ENCODE measurements around the gene PSMD12. TPM values are rescaled to one million over a fixed set of nuclear protein-coding genes. Genes with fewer than 3 reads are reported as not detected.

PSMD12 gene
- total and polyA plus RNA-seq, 2 donors (not counting 3 experiments of a cell fraction or from before 2014, with no cell fraction given), result 14.1 to 73.0 TPM

GRCh38 chr17:67359960-67360791 is 6.2 kb downstream of the PSMD12 start:
- Histone ChIP-seq H3K4me3 (replicated peaks in 1 of 3; ENCODE audit: insufficient read depth in 1 of 3, low read depth in 1 of 3, low read length in 3 of 3) (no peak overlapping the region), H4K20me1 (replicated peaks; ENCODE audit: control insufficient read depth, extremely low read depth, insufficient read depth, low read length) (peaks cover 3% of the 10 kb centered on the region), H3K4me2 (ENCODE audit: insufficient read depth, low read length) (no peak overlapping the region), H3K9me3 (replicated peaks; ENCODE audit: control insufficient read depth, insufficient read depth, low read length) (no peaks in the 10 kb centered on the region), H3K27ac (ENCODE audit: insufficient read depth, low read depth, low read length) (no peak overlapping the region), H3K9ac (replicated peaks; ENCODE audit: extremely low read depth, insufficient read depth, low read length) (no peak overlapping the region), H3K36me3 (ENCODE audit: control insufficient read depth in 2 of 2, extremely low read depth in 1 of 2, insufficient read depth in 2 of 2, low read length in 2 of 2) (peaks cover 3 to 5% of the 10 kb centered on the region in 2 experiments), H3K79me2 (ENCODE audit: control insufficient read depth, insufficient read depth, low read length) (peaks cover 86% of the 10 kb centered on the region), H3K4me1 (ENCODE audit: control insufficient read depth, extremely low read depth, insufficient read depth, low read length) (peaks cover 15% of the 10 kb centered on the region), H2AFZ (ENCODE audit: low read depth, low read length) (no peak overlapping the region), H3K9me1 (replicated peaks; ENCODE audit: control insufficient read depth, extremely low read depth, insufficient read depth, low read length) (no peaks in the 10 kb centered on the region), H3K27me3 (ENCODE audit: control insufficient read depth in 2 of 2, insufficient read depth in 2 of 2, low read length in 2 of 2) (no peaks in the 10 kb centered on the region)
- BruUV-seq (replicated peaks), result no TSS peak
- POLR2A ChIA-PET, result no interaction called here
- intact Hi-C loops (cut with micrococcal nuclease) (no loop called here), dilution Hi-C loops (cut with MboI; ENCODE audit: extremely low pct_ligation_motif_present, low sequenced_read_pairs) (no loop called here)
- DNase-seq (ENCODE audit: low read depth, low spot score) (peak; percentile 29), FAIRE-seq (peak; percentile 48)
- TF ChIP-seq POLR2A (IDR thresholded peaks at IDR 0.05; ENCODE audit: low read depth, low read length) (no peak), CTCF (IDR thresholded peaks at IDR 0.05; ENCODE audit: extremely low read depth in 1 of 2, insufficient read depth in 1 of 2, low read depth in 1 of 2, low read length in 2 of 2) (peak; percentile 15 to 16)
- CTCF ChIA-PET, result interaction anchor here (1.3 to 1.5 kb wide), 5 partner anchors 11 to 139 kb away, joined by 3 to 8 read pairs (median 4); no protein-coding TSS in a partner anchor

GRCh38 chr17:67358612-67359011 is 7.8 kb downstream of the PSMD12 start:
- Histone ChIP-seq H3K4me1 (ENCODE audit: control insufficient read depth, extremely low read depth, insufficient read depth, low read length) (peaks cover 4% of the 10 kb centered on the region), H2AFZ (ENCODE audit: low read depth, low read length) (no peak overlapping the region), H3K9ac (replicated peaks; ENCODE audit: extremely low read depth, insufficient read depth, low read length) (no peak overlapping the region), H3K9me1 (replicated peaks; ENCODE audit: control insufficient read depth, extremely low read depth, insufficient read depth, low read length) (no peaks in the 10 kb centered on the region), H3K9me3 (replicated peaks; ENCODE audit: control insufficient read depth, insufficient read depth, low read length) (no peaks in the 10 kb centered on the region), H3K36me3 (ENCODE audit: control insufficient read depth in 2 of 2, extremely low read depth in 1 of 2, insufficient read depth in 2 of 2, low read length in 2 of 2) (peaks cover 7 to 10% of the 10 kb centered on the region in 2 experiments), H4K20me1 (replicated peaks; ENCODE audit: control insufficient read depth, extremely low read depth, insufficient read depth, low read length) (peaks cover 3% of the 10 kb centered on the region), H3K27ac (ENCODE audit: insufficient read depth, low read depth, low read length) (no peak overlapping the region), H3K4me2 (ENCODE audit: insufficient read depth, low read length) (no peak overlapping the region), H3K79me2 (ENCODE audit: control insufficient read depth, insufficient read depth, low read length) (peaks cover 79% of the 10 kb centered on the region), H3K27me3 (ENCODE audit: control insufficient read depth in 2 of 2, insufficient read depth in 2 of 2, low read length in 2 of 2) (no peaks in the 10 kb centered on the region), H3K4me3 (replicated peaks in 1 of 3; ENCODE audit: insufficient read depth in 1 of 3, low read depth in 1 of 3, low read length in 3 of 3) (no peak overlapping the region)
- FAIRE-seq, result no peak
- TF ChIP-seq GATA2 (IDR thresholded peaks at IDR 0.05; ENCODE audit: insufficient read depth, insufficient read length, low read depth, low read length) (no peak), CTCF (IDR thresholded peaks at IDR 0.05; ENCODE audit: extremely low read depth in 1 of 2, insufficient read depth in 1 of 2, low read depth in 1 of 2, low read length in 2 of 2) (no peak), POLR2A (IDR thresholded peaks at IDR 0.05; ENCODE audit: low read depth, low read length) (no peak), MAX (IDR thresholded peaks at IDR 0.05; ENCODE audit: insufficient read depth, insufficient read length) (no peak), MYC (IDR thresholded peaks at IDR 0.05; ENCODE audit: low read depth, low read length) (no peak), POLR2AphosphoS5 (IDR thresholded peaks at IDR 0.05; ENCODE audit: insufficient read depth, low read depth, low read length) (no peak), EZH2 (IDR thresholded peaks at IDR 0.05; ENCODE audit: borderline replicate concordance, low read depth, low read length, severe bottlenecking) (no peak), FOS (IDR thresholded peaks at IDR 0.05; ENCODE audit: borderline replicate concordance, insufficient read depth, low read length) (no peak), JUN (IDR thresholded peaks at IDR 0.05; ENCODE audit: borderline replicate concordance, insufficient read depth, insufficient read length, low read depth) (no peak)
- no TSS peak for BruUV-seq (replicated peaks)
- intact Hi-C loops (cut with micrococcal nuclease) (no loop called here), dilution Hi-C loops (cut with MboI; ENCODE audit: extremely low pct_ligation_motif_present, low sequenced_read_pairs) (no loop called here)
- DNase-seq (ENCODE audit: low read depth, low spot score), result no peak
- ChIA-PET CTCF (interaction anchor here (0.7 to 1.5 kb wide), 4 partner anchors 14 to 137 kb away, joined by 3 to 8 read pairs (median 4); no protein-coding TSS in a partner anchor), POLR2A (no interaction called here)
